ENCODE measurements around the gene PSIP1.
"Not testable (repeated sequence)": the region's sequence is repeated elsewhere in the genome, so short reads cannot be mapped to it uniquely, and the experiment has no call there.

Gene PSIP1

GRCh38 chr9:15430920-15431844 is 79.6 kb downstream of the PSIP1 start:
- no peak for DNase-seq

DNA sequence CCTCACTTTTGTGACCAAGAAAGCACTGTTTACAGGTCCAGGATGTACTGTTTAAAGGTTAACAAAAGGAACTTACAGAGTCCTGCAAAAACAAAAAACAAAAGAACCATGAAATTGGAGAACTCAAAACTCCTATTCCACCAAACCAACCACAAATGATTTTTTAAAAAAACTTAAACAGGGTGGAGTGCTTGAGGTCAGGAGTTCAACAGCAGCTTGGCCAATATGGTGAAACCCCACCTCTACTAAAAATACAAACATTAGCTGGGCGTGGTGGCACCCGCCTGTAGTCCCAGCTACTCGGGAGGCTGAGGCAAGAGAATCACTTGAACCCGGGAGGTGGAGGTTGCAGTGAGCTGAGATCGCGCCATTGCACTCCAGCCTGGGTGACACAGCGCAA is 83.1 kb downstream of the PSIP1 start:
- DNase-seq = not testable (repeated sequence)

DNA sequence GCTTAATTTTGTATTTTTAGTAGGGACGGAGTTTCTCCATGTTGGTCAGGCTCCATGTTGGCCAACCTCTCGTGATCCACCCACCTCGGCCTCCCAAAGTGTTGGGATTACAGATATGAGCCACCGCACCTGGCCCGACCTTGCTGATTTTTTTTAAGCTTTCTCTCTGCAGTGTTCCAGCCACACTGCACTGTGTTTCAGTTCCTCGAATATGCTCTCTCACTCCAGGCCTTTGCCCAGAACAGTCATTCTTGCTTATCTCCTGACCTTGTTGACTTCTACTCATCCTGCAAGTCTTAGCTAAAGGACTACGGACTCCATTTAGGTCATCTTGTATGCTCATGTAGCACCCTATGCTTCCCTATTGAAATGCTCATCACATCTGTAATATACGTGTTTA is 84.8 kb downstream of the PSIP1 start:
- no peak for DNase-seq

DNA sequence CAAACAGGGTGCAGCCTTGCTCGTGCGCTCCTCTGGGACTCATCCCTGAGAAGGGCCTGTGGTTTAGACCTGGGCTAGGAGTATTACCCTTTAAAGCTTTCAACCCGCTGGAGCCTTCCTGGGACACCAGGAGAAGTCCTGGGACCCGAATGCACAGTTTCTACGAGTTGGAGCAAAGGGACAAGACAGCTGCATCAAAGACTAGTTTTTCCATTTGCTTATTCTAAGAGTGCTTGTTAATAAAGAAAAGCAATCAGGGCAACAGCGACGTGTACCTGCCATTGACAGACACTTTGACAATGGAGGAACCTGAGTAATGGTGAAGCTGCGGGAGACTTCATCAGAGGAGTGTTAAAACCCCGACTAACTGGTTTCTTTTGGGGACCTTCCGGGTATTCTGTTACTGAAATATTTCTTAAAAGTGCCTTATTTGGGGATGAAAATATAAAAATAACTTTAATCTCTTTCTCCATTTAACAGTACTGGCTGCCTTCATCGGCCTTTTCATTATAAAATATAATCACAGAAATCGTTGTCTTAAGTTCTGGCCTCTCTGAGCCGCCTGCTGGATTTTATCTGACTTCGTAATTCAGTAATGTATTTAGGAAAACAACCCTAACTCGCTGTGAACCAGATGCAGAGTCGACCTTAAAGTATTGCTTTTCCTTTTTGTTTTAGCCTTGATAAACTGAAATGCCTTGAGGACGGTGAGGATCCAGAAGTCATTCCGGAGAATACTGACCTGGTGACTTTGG is 87.4 kb downstream of the PSIP1 start:
- DNase-seq = no peak

- DNase-seq = peak; percentile 48
Observed at GRCh38 chr9:15422372-15423230, 88.2 kb downstream of the PSIP1 start, which contains the start of gene SNAPC3. Gene SNAPC3 (plus strand): TSS chr9:15422876. CDS start chr9:15422880, 4 bp downstream.

GRCh38 chr9:15421990-15422371 is 88.8 kb downstream of the PSIP1 start:
- DNase-seq = no peak

GRCh38 chr9:15421532-15421931 is 89.2 kb downstream of the PSIP1 start:
- DNase-seq = no peak

GRCh38 chr9:15420796-15421195 is 90.0 kb downstream of the PSIP1 start:
- DNase-seq = no peak

GRCh38 chr9:15417626-15418025 is 93.1 kb downstream of the PSIP1 start:
- DNase-seq = no peak

DNA sequence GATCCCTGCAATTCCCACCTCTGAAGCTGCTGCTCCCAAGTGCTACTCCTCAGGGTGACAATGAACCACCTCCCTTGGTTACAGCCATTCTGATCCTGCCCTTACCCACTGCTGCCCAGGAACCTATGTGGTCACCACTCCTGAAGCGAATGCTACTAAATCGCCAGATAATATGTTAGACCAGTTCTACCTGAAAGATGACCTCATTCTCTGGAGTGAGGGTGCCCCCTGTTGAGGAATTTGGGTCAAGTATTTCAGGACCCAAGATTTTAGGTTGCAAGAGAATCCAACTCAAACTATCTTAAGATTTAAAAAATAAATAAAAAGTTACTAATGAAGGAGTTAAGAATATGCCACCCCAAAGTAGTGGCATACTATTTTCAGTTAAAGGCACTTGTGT is 93.9 kb downstream of the PSIP1 start:
- no peak for DNase-seq
